ENCODE results near the gene MDM2.

MDM2 gene

GRCh38 chr12:68880660-68881325, 72.8 kb downstream of the MDM2 start:
- no peak for DNase-seq

GRCh38 chr12:68882251-68882964, 74.4 kb downstream of the MDM2 start:
- no peak for DNase-seq

GRCh38 chr12:68883151-68883550, 75.2 kb downstream of the MDM2 start:
- DNase-seq: no peak

- DNase-seq: no peak
Observed at GRCh38 chr12:68884251-68884650, 76.3 kb downstream of the MDM2 start.

GRCh38 chr12:68885381-68885780, 77.4 kb downstream of the MDM2 start:
- no peak for DNase-seq

GRCh38 chr12:68886636-68887572, 78.9 kb downstream of the MDM2 start:
- no peak for DNase-seq

- no peak for DNase-seq
Observed at GRCh38 chr12:68887641-68888040, 79.7 kb downstream of the MDM2 start.

- no peak for DNase-seq
Observed at GRCh38 chr12:68888243-68888642, 80.3 kb downstream of the MDM2 start.

- no peak for DNase-seq
Observed at GRCh38 chr12:68890701-68891113, 82.7 kb downstream of the MDM2 start.

GRCh38 chr12:68891141-68891540, 83.2 kb downstream of the MDM2 start:
- DNase-seq: no peak

GRCh38 chr12:68893201-68893600, 85.2 kb downstream of the MDM2 start:
- DNase-seq: no peak

- no peak for DNase-seq
Observed at GRCh38 chr12:68893741-68894140, 85.8 kb downstream of the MDM2 start.

- DNase-seq: no peak
Observed at GRCh38 chr12:68894276-68894855, 86.4 kb downstream of the MDM2 start.

GRCh38 chr12:68896881-68897540, 89.0 kb downstream of the MDM2 start:
- no peak for DNase-seq

- no peak for DNase-seq
Observed at GRCh38 chr12:68899251-68899771, 91.3 kb downstream of the MDM2 start.

- DNase-seq: no peak
Observed at GRCh38 chr12:68900241-68900640, 92.3 kb downstream of the MDM2 start.
